ENCODE results near the gene XRCC2. TPM values are rescaled to one million over a fixed set of nuclear protein-coding genes. Genes with fewer than 3 reads are reported as not detected.

The XRCC2 gene
- total RNA-seq, 1 donor from 2014 or later: 0.11 TPM

GRCh38 chr7:152619027-152619739 lies 56.8 kb downstream of the XRCC2 start:
- intact Hi-C loops (cut with DNase I): no loop called here
- DNase-seq (ENCODE audit: low spot score in 2 of 2): no peak
- no peak for TF ChIP-seq CTCF (IDR thresholded peaks at IDR 0.05)

GRCh38 chr7:152618427-152618826 lies 57.5 kb downstream of the XRCC2 start:
- intact Hi-C loops (cut with DNase I): no loop called here
- H3K4me3 ChIP-seq: no peak overlapping the region
- H3K36me3 ChIP-seq: no peaks in the 10 kb centered on the region
- TF ChIP-seq CTCF (IDR thresholded peaks at IDR 0.05): no peak
- no peaks in the 10 kb centered on the region for H3K9me3 ChIP-seq
- no peaks in the 10 kb centered on the region for H3K4me1 ChIP-seq
- no peak for DNase-seq (ENCODE audit: low spot score in 2 of 2)
- no peak overlapping the region for H3K27ac ChIP-seq
- no peaks in the 10 kb centered on the region for H3K27me3 ChIP-seq

More at GRCh38 chr7:152619027-152619739, 56.8 kb downstream of the XRCC2 start:
- no peaks in the 10 kb centered on the region for H3K4me1 ChIP-seq
- no peaks in the 10 kb centered on the region for H3K27me3 ChIP-seq
- no peaks in the 10 kb centered on the region for H3K9me3 ChIP-seq
- no peaks in the 10 kb centered on the region for H3K36me3 ChIP-seq
- no peak overlapping the region for H3K27ac ChIP-seq
- no peak overlapping the region for H3K4me3 ChIP-seq

DNA sequence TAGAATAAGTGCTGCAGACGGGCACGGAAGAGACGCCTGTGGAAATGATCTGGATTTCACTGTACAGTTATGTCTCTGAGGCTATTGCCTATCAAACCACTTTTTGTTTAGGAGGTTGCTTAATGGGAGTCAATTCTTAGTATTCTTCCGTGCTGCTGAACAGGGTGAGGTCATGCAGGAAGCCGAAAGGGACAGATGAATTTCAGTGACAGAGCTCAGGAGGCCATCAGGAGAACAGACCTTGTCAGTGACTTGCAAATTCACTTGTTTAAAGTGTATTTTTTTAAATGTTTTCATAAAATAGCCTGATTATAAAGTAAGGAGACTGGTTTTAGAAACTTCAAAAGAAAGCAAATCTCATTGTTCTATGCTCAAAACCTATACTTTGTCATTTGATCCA lies 58.9 kb downstream of the XRCC2 start:
- Histone ChIP-seq H3K27me3 (no peaks in the 10 kb centered on the region), H3K9me3 (no peaks in the 10 kb centered on the region), H3K4me1 (no peaks in the 10 kb centered on the region), H3K36me3 (no peaks in the 10 kb centered on the region), H3K27ac (no peak overlapping the region), H3K4me3 (no peak overlapping the region)
- no peak for TF ChIP-seq CTCF (IDR thresholded peaks at IDR 0.05)
- DNase-seq (ENCODE audit: low spot score in 2 of 2): no peak
- intact Hi-C loops (cut with DNase I): no loop called here

GRCh38 chr7:152615031-152615741 lies 60.8 kb downstream of the XRCC2 start:
- TF ChIP-seq CTCF (IDR thresholded peaks at IDR 0.05): no peak
- no peak overlapping the region for H3K4me3 ChIP-seq
- intact Hi-C loops (cut with DNase I): no loop called here
- DNase-seq (ENCODE audit: low spot score in 2 of 2): no peak
- no peaks in the 10 kb centered on the region for H3K9me3 ChIP-seq
- no peaks in the 10 kb centered on the region for H3K4me1 ChIP-seq
- H3K27ac ChIP-seq: no peak overlapping the region
- H3K27me3 ChIP-seq: no peaks in the 10 kb centered on the region
- no peaks in the 10 kb centered on the region for H3K36me3 ChIP-seq

DNA sequence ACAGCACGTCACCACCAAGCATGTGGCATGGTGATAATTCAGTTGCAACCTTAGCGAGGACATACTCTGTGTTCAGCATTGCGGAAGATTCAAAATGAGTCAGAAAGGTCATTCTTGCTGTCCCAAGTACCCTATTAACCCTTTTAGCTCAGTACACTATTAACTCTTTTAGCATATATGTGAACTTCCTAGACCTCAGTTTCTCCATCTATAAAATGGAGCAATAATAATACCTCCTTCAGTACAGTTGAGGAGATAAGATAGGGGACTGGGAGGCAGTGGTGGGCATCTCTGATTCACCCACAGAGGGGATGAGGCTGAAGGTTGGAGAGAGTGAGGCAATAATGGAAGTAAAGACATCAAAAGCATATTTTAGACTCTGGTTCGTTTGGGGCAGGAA lies 67.3 kb downstream of the XRCC2 start:
- Histone ChIP-seq H3K4me1 (no peaks in the 10 kb centered on the region), H3K36me3 (no peaks in the 10 kb centered on the region), H3K4me3 (no peak overlapping the region), H3K27ac (no peak overlapping the region), H3K27me3 (no peaks in the 10 kb centered on the region), H3K9me3 (no peaks in the 10 kb centered on the region)
- DNase-seq (ENCODE audit: low spot score in 2 of 2): no peak
- intact Hi-C loops (cut with DNase I): no loop called here
- no peak for TF ChIP-seq CTCF (IDR thresholded peaks at IDR 0.05)

Data from ascending aorta (tissue), 2 donors.